BE2C (cell line): Measurements from ENCODE around the gene MYOZ3. TPM values are rescaled to one million over a fixed set of nuclear protein-coding genes. Genes with fewer than 3 reads are reported as not detected.
A peak's percentile ranks its signal among the peaks of the same experiment; 100 is the strongest.

ENCODE experiments used
- DNase-seq: peaks from one replicate; pipeline ENCODE4 v3.0.0-alpha.2; 2020
- H3K27me3 ChIP-seq: fragments of 250-450 bp; sonication (Bioruptor Pico); 2 replicates; pipeline ENCODE4 v1.5.1; 2020; ENCODE audit warnings: mild to moderate bottlenecking
- H3K36me3 ChIP-seq: fragments of 250-450 bp; sonication (Bioruptor Pico); 2 replicates; pipeline ENCODE4 v1.5.1; 2020; ENCODE audit warnings: mild to moderate bottlenecking
- H3K4me1 ChIP-seq: fragments of 250-450 bp; sonication (Bioruptor Pico); 2 replicates; pipeline ENCODE4 v1.5.1; 2020
- H3K4me3 ChIP-seq: 2 replicates; pipeline ENCODE4 v1.5.1; 2011; ENCODE audit warnings: low read depth, low read length
- H3K9me3 ChIP-seq: fragments of 250-450 bp; sonication (Bioruptor Pico); 2 replicates; pipeline ENCODE4 v1.5.1; 2020
- polyA plus RNA-seq: library from polyadenylated mRNA; unstranded; fragments of >200 nt; gene quantifications from one replicate; pipeline ENCODE4 v1.2.1, GENCODE V29; 2012; ENCODE audit warnings: low read depth, missing spikeins; ENCODE audit not compliant: insufficient read length, insufficient read depth
- TF ChIP-seq, protein P1 (sequence below): IDR thresholded peaks from 2 replicates; pipeline ENCODE4 v1.5.1; 2012; ENCODE audit warnings: mild to moderate bottlenecking, low read depth, low read length

MYOZ3 gene
- polyA plus RNA-seq: 1.4 TPM

DNA sequence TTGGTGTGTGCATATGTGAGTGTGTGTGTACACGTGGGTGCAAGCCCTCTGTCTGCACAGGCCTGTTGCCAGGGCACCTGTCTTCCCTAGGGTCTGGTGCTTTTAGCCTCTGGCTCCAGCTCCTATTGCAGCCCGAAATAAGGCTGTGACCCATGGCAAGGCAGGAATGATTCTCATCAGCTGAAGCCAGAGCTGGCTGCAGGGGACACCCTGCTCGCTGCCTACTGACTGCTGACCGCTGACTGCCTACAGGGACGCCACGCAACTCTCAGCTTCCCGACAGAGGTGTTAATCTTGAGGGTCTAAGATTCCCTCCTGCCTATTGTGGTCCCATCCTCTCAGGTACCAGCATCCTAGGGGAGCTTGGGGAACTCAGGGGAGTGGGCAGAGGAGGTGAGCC is at the start of gene MYOZ3:
Gene MYOZ3 (plus strand): TSS at position 166 of the 400 bp plus-strand sequence. CDS start 1,691 bp downstream, outside the sequence.
- no peaks in the 10 kb centered on the region for H3K36me3 ChIP-seq
- TF ChIP-seq, protein P1, sequence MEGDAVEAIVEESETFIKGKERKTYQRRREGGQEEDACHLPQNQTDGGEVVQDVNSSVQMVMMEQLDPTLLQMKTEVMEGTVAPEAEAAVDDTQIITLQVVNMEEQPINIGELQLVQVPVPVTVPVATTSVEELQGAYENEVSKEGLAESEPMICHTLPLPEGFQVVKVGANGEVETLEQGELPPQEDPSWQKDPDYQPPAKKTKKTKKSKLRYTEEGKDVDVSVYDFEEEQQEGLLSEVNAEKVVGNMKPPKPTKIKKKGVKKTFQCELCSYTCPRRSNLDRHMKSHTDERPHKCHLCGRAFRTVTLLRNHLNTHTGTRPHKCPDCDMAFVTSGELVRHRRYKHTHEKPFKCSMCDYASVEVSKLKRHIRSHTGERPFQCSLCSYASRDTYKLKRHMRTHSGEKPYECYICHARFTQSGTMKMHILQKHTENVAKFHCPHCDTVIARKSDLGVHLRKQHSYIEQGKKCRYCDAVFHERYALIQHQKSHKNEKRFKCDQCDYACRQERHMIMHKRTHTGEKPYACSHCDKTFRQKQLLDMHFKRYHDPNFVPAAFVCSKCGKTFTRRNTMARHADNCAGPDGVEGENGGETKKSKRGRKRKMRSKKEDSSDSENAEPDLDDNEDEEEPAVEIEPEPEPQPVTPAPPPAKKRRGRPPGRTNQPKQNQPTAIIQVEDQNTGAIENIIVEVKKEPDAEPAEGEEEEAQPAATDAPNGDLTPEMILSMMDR: no peak
- H3K4me3 ChIP-seq: no peak within 1 kb of the TSS
- no peak for DNase-seq
- H3K4me1 ChIP-seq: peaks cover 10% of the 10 kb centered on the region
- H3K27me3 ChIP-seq: no peaks in the 10 kb centered on the region
- H3K9me3 ChIP-seq: no peaks in the 10 kb centered on the region

- TF ChIP-seq, protein P1: no peak
- Histone ChIP-seq H3K27me3 (no peaks in the 10 kb centered on the region), H3K36me3 (no peaks in the 10 kb centered on the region), H3K4me3 (no peak overlapping the region), H3K4me1 (peaks cover 28% of the 10 kb centered on the region), H3K9me3 (no peaks in the 10 kb centered on the region)
- DNase-seq: no peak
Measured at GRCh38 chr5:150612405-150612804, 48.6 kb upstream of the MYOZ3 start.

DNA sequence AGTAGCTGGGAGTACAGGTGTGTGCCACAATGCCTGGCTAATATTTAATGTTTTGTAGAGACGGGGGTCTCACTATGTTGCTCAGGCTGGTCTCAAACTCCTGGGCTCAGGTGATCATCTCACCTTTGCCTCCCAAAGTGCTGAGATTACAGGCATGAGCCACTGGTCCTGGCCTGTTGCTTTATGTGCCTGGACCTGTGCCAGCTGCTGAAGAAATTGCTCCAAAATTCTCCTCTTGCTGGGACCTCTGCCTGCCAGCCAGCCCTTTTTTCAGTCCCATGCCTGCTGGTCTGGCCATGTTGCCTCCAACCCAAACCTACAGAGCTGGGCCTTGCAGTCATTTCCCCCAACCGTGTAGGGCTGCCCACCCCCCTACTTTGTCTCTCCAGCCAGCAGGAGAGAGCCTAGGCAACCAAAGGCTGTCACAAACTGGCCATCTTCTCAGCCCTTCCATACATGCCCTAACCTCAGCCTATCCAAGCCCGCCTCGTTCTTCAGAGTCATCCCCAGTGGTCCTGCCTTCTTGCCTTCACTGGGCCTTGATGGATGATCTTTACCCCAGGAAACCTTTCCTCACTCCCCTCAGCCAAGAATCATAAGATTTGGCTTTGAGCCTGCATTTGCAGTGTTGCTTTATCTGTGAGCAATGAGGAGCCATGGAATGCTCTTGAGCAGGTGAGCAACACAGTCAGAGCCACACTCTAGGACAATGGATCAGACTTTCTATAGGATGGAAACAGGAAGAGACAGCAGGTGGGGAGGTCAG is 48.0 kb upstream of the MYOZ3 start:
- H3K36me3 ChIP-seq: no peaks in the 10 kb centered on the region
- no peak for DNase-seq
- no peaks in the 10 kb centered on the region for H3K27me3 ChIP-seq
- TF ChIP-seq, protein P1: no peak
- H3K9me3 ChIP-seq: no peaks in the 10 kb centered on the region
- peaks cover 34% of the 10 kb centered on the region for H3K4me1 ChIP-seq
- H3K4me3 ChIP-seq: no peak overlapping the region

GRCh38 chr5:150613991-150614660 is 46.9 kb upstream of the MYOZ3 start:
- DNase-seq: no peak
- Histone ChIP-seq H3K27me3 (no peaks in the 10 kb centered on the region), H3K9me3 (no peaks in the 10 kb centered on the region), H3K4me1 (peaks cover 42% of the 10 kb centered on the region), H3K4me3 (no peak overlapping the region), H3K36me3 (no peaks in the 10 kb centered on the region)
- TF ChIP-seq, protein P1: peak; percentile 33

DNA sequence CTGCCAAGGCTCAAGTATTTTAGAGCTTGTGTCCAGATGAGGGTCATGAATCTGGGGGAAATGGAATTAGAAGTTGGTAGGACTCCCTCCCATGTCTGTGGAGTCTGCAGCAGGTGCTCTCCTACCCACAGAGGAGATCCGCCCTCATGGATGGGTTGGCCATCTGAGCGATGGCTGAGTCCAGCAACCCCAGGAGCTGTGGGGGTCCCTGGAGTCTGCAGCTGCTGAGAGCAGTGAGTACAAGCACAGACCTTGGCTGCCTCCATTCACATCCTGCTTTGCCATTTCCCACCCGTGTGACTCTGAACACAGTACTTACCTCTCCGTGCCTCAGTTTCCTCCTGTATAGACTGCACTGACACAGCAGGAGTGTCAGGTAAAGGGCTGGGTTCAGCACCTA is 46.4 kb upstream of the MYOZ3 start:
- Histone ChIP-seq H3K4me3 (no peak overlapping the region), H3K27me3 (no peaks in the 10 kb centered on the region), H3K4me1 (peaks cover 48% of the 10 kb centered on the region), H3K9me3 (no peaks in the 10 kb centered on the region), H3K36me3 (no peaks in the 10 kb centered on the region)
- TF ChIP-seq, protein P1: no peak
- no peak for DNase-seq
